Iris pigment epithelial cell (primary cell): ENCODE measurements around the gene IL13RA1.
"Not testable (repeated sequence)": the region's sequence is repeated elsewhere in the genome, so short reads cannot be mapped to it uniquely, and the experiment has no call there.

Experiments
- DNase-seq: peaks from one replicate; pipeline ENCODE4 v3.0.0-alpha.2; 2011; ENCODE audit warnings: low read depth

Gene IL13RA1

GRCh38 chrX:118729042-118729652 is 1.7 kb downstream of the IL13RA1 start:
- DNase-seq: no peak

- peak; percentile 63 for DNase-seq
Observed at GRCh38 chrX:118730500-118731247, 3.3 kb downstream of the IL13RA1 start.

- not testable (repeated sequence) for DNase-seq
Observed at GRCh38 chrX:118732551-118732950, 5.1 kb downstream of the IL13RA1 start.

- no peak for DNase-seq
Observed at GRCh38 chrX:118734909-118735308, 7.5 kb downstream of the IL13RA1 start.

- peak; percentile 51 for DNase-seq
Observed at GRCh38 chrX:118736394-118737010, 9.1 kb downstream of the IL13RA1 start.

GRCh38 chrX:118739577-118739976 is 12.2 kb downstream of the IL13RA1 start:
- DNase-seq: no peak

GRCh38 chrX:118740276-118740889 is 13.0 kb downstream of the IL13RA1 start:
- no peak for DNase-seq

- DNase-seq: no peak
Observed at GRCh38 chrX:118742176-118742575, 14.8 kb downstream of the IL13RA1 start.

- DNase-seq: peak; percentile 58
Observed at GRCh38 chrX:118745570-118745969, 18.2 kb downstream of the IL13RA1 start.

- DNase-seq: no peak
Observed at GRCh38 chrX:118751950-118752783, 24.8 kb downstream of the IL13RA1 start.

GRCh38 chrX:118755633-118756032 is 28.2 kb downstream of the IL13RA1 start:
- DNase-seq: no peak

GRCh38 chrX:118756101-118756500 is 28.7 kb downstream of the IL13RA1 start:
- peak; percentile 32 for DNase-seq

- DNase-seq: no peak
Observed at GRCh38 chrX:118758511-118758910, 31.1 kb downstream of the IL13RA1 start.

- DNase-seq: no peak
Observed at GRCh38 chrX:118760025-118760424, 32.6 kb downstream of the IL13RA1 start.

GRCh38 chrX:118761939-118762707 is 34.7 kb downstream of the IL13RA1 start:
- no peak for DNase-seq

- DNase-seq: no peak
Observed at GRCh38 chrX:118763489-118763888, 36.1 kb downstream of the IL13RA1 start.

GRCh38 chrX:118764122-118764521 is 36.7 kb downstream of the IL13RA1 start:
- DNase-seq: no peak

- DNase-seq: no peak
Observed at GRCh38 chrX:118770133-118770760, 42.8 kb downstream of the IL13RA1 start.

GRCh38 chrX:118772051-118772450 is 44.6 kb downstream of the IL13RA1 start:
- no peak for DNase-seq

GRCh38 chrX:118773782-118774181 is 46.4 kb downstream of the IL13RA1 start:
- no peak for DNase-seq

- no peak for DNase-seq
Observed at GRCh38 chrX:118779581-118779980, 52.2 kb downstream of the IL13RA1 start.
